WTC11 (cell line): ENCODE results near the gene GXYLT2. TPM values are rescaled to one million over a fixed set of nuclear protein-coding genes. Genes with fewer than 3 reads are reported as not detected.

ENCODE experiments used
- ATAC-seq: fragments of 200-7000 bp; cut with Tn5 transposase; 2 replicates; pipeline ENCODE4 v1.10.0; 2021; ENCODE audit warnings: mild to moderate bottlenecking, moderate library complexity
- CTCF ChIA-PET: fragments of 300-600 bp; sonication (Branson Sonifier 250); formaldehyde crosslinking; loops from one replicate; lab custom pipeline; 2021; ENCODE audit warnings: antibody characterized with exemption; lab: Charles Lee
- POLR2A ChIA-PET: fragments of 350-600 bp; sonication (Branson Sonifier 250); formaldehyde crosslinking; loops from one replicate; lab custom pipeline; 2021; ENCODE audit warnings: antibody characterized with exemption; lab: Charles Lee
- DNase-seq: peaks from one replicate; pipeline ENCODE4 v3.0.0; 2021; ENCODE audit warnings: low spot score
- H3K27ac Mint-ChIP-seq: 2 replicates; pipeline ENCODE4 v1.8.0; 2021; ENCODE audit warnings: mixed read lengths
- H3K27me3 Mint-ChIP-seq: 2 replicates; pipeline ENCODE4 v1.8.0; 2021; ENCODE audit warnings: low read depth, mild to moderate bottlenecking, moderate library complexity, mixed read lengths
- H3K36me3 Mint-ChIP-seq: 2 replicates; pipeline ENCODE4 v1.8.0; 2021; ENCODE audit warnings: mixed read lengths
- H3K4me1 Mint-ChIP-seq: 2 replicates; pipeline ENCODE4 v1.8.0; 2022; ENCODE audit warnings: mixed read lengths
- H3K4me3 Mint-ChIP-seq: 2 replicates; pipeline ENCODE4 v1.8.0; 2021; ENCODE audit warnings: mild to moderate bottlenecking, moderate library complexity, mixed read lengths
- H3K9me3 Mint-ChIP-seq: 2 replicates; pipeline ENCODE4 v1.8.0; 2021; ENCODE audit warnings: mixed read lengths
- AR ChIP-seq: fragments of 250-450 bp; sonication (Bioruptor Pico); IDR thresholded peaks from 2 replicates; pipeline ENCODE4 v1.9.0; 2021; ENCODE audit warnings: mild to moderate bottlenecking
- ATF1 ChIP-seq: sonication (generic); formaldehyde crosslinking; IDR thresholded peaks from 2 replicates; pipeline ENCODE4 v1.8.1; 2023; ENCODE audit warnings: mild to moderate bottlenecking, moderate library complexity, missing genetic modification reagents
- CDX4 ChIP-seq: fragments of 250-450 bp; sonication (Bioruptor Pico); IDR thresholded peaks from 2 replicates; pipeline ENCODE4 v1.9.0; 2021; ENCODE audit warnings: moderate library complexity, mild to moderate bottlenecking, inconsistent platforms, borderline replicate concordance
- EMX1 ChIP-seq: fragments of 250-450 bp; sonication (Bioruptor Pico); IDR thresholded peaks from 2 replicates; pipeline ENCODE4 v1.8.0; 2021; ENCODE audit warnings: mild to moderate bottlenecking
- ETV6 ChIP-seq: sonication (generic); formaldehyde crosslinking; IDR thresholded peaks from 2 replicates; pipeline ENCODE4 v1.8.1; 2022; ENCODE audit warnings: mild to moderate bottlenecking, missing genetic modification reagents
- FOXJ3 ChIP-seq: sonication (generic); formaldehyde crosslinking; IDR thresholded peaks from 2 replicates; pipeline ENCODE4 v1.9.0; 2021; ENCODE audit warnings: missing genetic modification reagents, mild to moderate bottlenecking, borderline replicate concordance
- FOXP4 ChIP-seq: sonication (generic); formaldehyde crosslinking; IDR thresholded peaks from 2 replicates; pipeline ENCODE4 v1.8.0; 2022; ENCODE audit warnings: mild to moderate bottlenecking, missing genetic modification reagents
- GRHL2 ChIP-seq: fragments of 250-450 bp; sonication (Bioruptor Pico); IDR thresholded peaks from 2 replicates; pipeline ENCODE4 v1.8.0; 2022; ENCODE audit warnings: mild to moderate bottlenecking, moderate library complexity; ENCODE audit not compliant: insufficient replicate concordance, severe bottlenecking
- MLX ChIP-seq: sonication (generic); formaldehyde crosslinking; IDR thresholded peaks from 2 replicates; pipeline ENCODE4 v1.8.1; 2023; ENCODE audit warnings: mild to moderate bottlenecking, missing genetic modification reagents, moderate library complexity
- NFE2L1 ChIP-seq: sonication (generic); formaldehyde crosslinking; IDR thresholded peaks from 2 replicates; pipeline ENCODE4 v1.8.1; 2023; ENCODE audit warnings: missing genetic modification reagents
- NR1H2 ChIP-seq: sonication (generic); formaldehyde crosslinking; IDR thresholded peaks from 2 replicates; pipeline ENCODE4 v1.9.0; 2021; ENCODE audit warnings: mild to moderate bottlenecking, moderate library complexity, missing genetic modification reagents
- OVOL2 ChIP-seq: fragments of 250-450 bp; sonication (Bioruptor Pico); IDR thresholded peaks from 2 replicates; pipeline ENCODE4 v1.9.0; 2021; ENCODE audit warnings: mild to moderate bottlenecking, borderline replicate concordance
- STAT6 ChIP-seq: sonication (generic); formaldehyde crosslinking; conservative IDR thresholded peaks from 2 replicates; pipeline ENCODE4 v1.8.1; 2023; ENCODE audit warnings: mild to moderate bottlenecking, low read depth, missing genetic modification reagents, moderate library complexity
- TEAD4 ChIP-seq: sonication (generic); formaldehyde crosslinking; IDR thresholded peaks from 2 replicates; pipeline ENCODE4 v1.8.0; 2022; ENCODE audit warnings: mild to moderate bottlenecking, missing genetic modification reagents
- ZMAT4 ChIP-seq: fragments of 250-450 bp; sonication (Bioruptor Pico); IDR thresholded peaks from 2 replicates; pipeline ENCODE4 v1.9.0; 2021; ENCODE audit warnings: mild to moderate bottlenecking
- ZNF232 ChIP-seq: sonication (generic); formaldehyde crosslinking; IDR thresholded peaks from 2 replicates; pipeline ENCODE4 v1.8.0; 2022; ENCODE audit warnings: mild to moderate bottlenecking, missing genetic modification reagents
- ZNF396 ChIP-seq: fragments of 250-450 bp; sonication (Bioruptor Pico); IDR thresholded peaks from 2 replicates; pipeline ENCODE4 v1.8.0; 2021; ENCODE audit warnings: mild to moderate bottlenecking, moderate library complexity, borderline replicate concordance
- ZNF423 ChIP-seq: fragments of 250-450 bp; sonication (Bioruptor Pico); IDR thresholded peaks from 2 replicates; pipeline ENCODE4 v2.1.2; 2022; ENCODE audit warnings: mild to moderate bottlenecking, moderate library complexity
- ZNF512 ChIP-seq: sonication (generic); formaldehyde crosslinking; IDR thresholded peaks from 2 replicates; pipeline ENCODE4 v1.8.1; 2022; ENCODE audit warnings: missing genetic modification reagents, borderline replicate concordance
- ZSCAN18 ChIP-seq: fragments of 250-450 bp; sonication (Bioruptor Pico); IDR thresholded peaks from 2 replicates; pipeline ENCODE4 v2.1.2; 2022; ENCODE audit warnings: mild to moderate bottlenecking, moderate library complexity
- total RNA-seq: library from RNA; stranded (reverse); gene quantifications from 3 replicates; pipeline ENCODE4 v1.2.3, GENCODE V29; 2021

The GXYLT2 gene
- total RNA-seq, 1 experiment from 2014 or later, result 6.5 TPM

GRCh38 chr3:72847751-72848702, 39.8 kb upstream of the GXYLT2 start, which contains the start of gene SHQ1 (continued):
- no peak for TF ChIP-seq ZNF396 (CRISPR knock-in tag)
- TF ChIP-seq TEAD4 (CRISPR knock-in tag), result peak; percentile 55; the same call in 1 of the 2 replicates
- TF ChIP-seq OVOL2 (CRISPR knock-in tag), result no peak
- no peak for TF ChIP-seq FOXJ3 (CRISPR knock-in tag)

- H3K27ac Mint-ChIP-seq, result no peak overlapping the region
- peaks cover 22% of the 10 kb centered on the region for H3K4me1 Mint-ChIP-seq
- H3K4me3 Mint-ChIP-seq, result peak overlapping the region; percentile 86
- POLR2A ChIA-PET, result interaction anchor here (1.4 kb wide), 1 partner anchor 401 kb away, joined by 3 read pairs; no protein-coding TSS in a partner anchor
- TF ChIP-seq MLX (CRISPR knock-in tag) (no peak), NR1H2 (CRISPR knock-in tag) (no peak), ZNF512 (CRISPR knock-in tag) (no peak), ATF1 (CRISPR knock-in tag) (no peak), AR (CRISPR knock-in tag) (no peak), ZNF232 (CRISPR knock-in tag) (no peak), ZMAT4 (CRISPR knock-in tag) (no peak), CDX4 (CRISPR knock-in tag) (no peak), ZSCAN18 (CRISPR knock-in tag) (no peak), EMX1 (CRISPR knock-in tag) (no peak), ZNF423 (CRISPR knock-in tag) (no peak), FOXP4 (CRISPR knock-in tag) (no peak), GRHL2 (CRISPR knock-in tag) (no peak), ETV6 (CRISPR knock-in tag) (no peak), NFE2L1 (CRISPR knock-in tag) (no peak), STAT6 (CRISPR knock-in tag) (no peak)
- ATAC-seq (peak; percentile 9), DNase-seq (no peak)
- no peaks in the 10 kb centered on the region for H3K36me3 Mint-ChIP-seq
- H3K9me3 Mint-ChIP-seq, result no peaks in the 10 kb centered on the region
- H3K27me3 Mint-ChIP-seq, result peaks cover 32% of the 10 kb centered on the region
- CTCF ChIA-PET, result interaction anchor here (1.0 to 1.6 kb wide), 3 partner anchors 39 to 193 kb away, joined by 3 to 6 read pairs (median 5); partner anchors contain the start of gene GXYLT2
These were observed 39.2 kb upstream of the GXYLT2 start for GRCh38 chr3:72848703-72849081.
